RCC 7860 (cell line): ENCODE measurements around the gene TFR2.
A peak's percentile ranks its signal among the peaks of the same experiment; 100 is the strongest.

Source experiments
- DNase-seq: peaks from one replicate; pipeline ENCODE4 v3.0.0-alpha.2; 2015; ENCODE audit warnings: low spot score
- FAIRE-seq: peaks from 2 replicates; lab custom pipeline; 2012; peaks lifted over from hg19 to GRCh38; lab: Jason Lieb, UNC

Gene TFR2

GRCh38 chr7:100613412-100614175, 27.8 kb downstream of the TFR2 start:
- no peak for DNase-seq
- FAIRE-seq = no peak

- FAIRE-seq = no peak
- DNase-seq = no peak
Observed at GRCh38 chr7:100612730-100613390, 28.5 kb downstream of the TFR2 start.

- peak; percentile 98 for FAIRE-seq
- peak; percentile 99 for DNase-seq
Observed at GRCh38 chr7:100611983-100612729, 29.2 kb downstream of the TFR2 start, which contains the start of gene MOSPD3. Gene MOSPD3, plus strand, starts transcription at chr7:100612540. Its CDS starts 252 bp downstream, at chr7:100612792.

- DNase-seq (no peak), FAIRE-seq (no peak)
Observed at GRCh38 chr7:100609958-100610357, 31.4 kb downstream of the TFR2 start.

GRCh38 chr7:100607111-100607510, 34.2 kb downstream of the TFR2 start:
- DNase-seq (peak; percentile 93), FAIRE-seq (peak; percentile 30)

GRCh38 chr7:100606313-100606712, 35.0 kb downstream of the TFR2 start:
- FAIRE-seq = no peak
- DNase-seq = no peak

GRCh38 chr7:100604976-100605911, 36.1 kb downstream of the TFR2 start:
- FAIRE-seq (no peak), DNase-seq (no peak)

GRCh38 chr7:100604028-100604975, 37.0 kb downstream of the TFR2 start:
- FAIRE-seq (no peak), DNase-seq (peak; percentile 42)

- FAIRE-seq (no peak), DNase-seq (no peak)
Observed at GRCh38 chr7:100603726-100604027, 37.7 kb downstream of the TFR2 start.

GRCh38 chr7:100602889-100603725, 38.2 kb downstream of the TFR2 start:
- FAIRE-seq (no peak), DNase-seq (no peak)

- DNase-seq = no peak
- FAIRE-seq = no peak
Observed at GRCh38 chr7:100600730-100601038, 40.7 kb downstream of the TFR2 start.

GRCh38 chr7:100599911-100600729, 41.2 kb downstream of the TFR2 start:
- DNase-seq (no peak), FAIRE-seq (no peak)

- FAIRE-seq = no peak
Observed at GRCh38 chr7:100598425-100598824, 42.9 kb downstream of the TFR2 start.

GRCh38 chr7:100595188-100595587, 46.2 kb downstream of the TFR2 start:
- FAIRE-seq (no peak), DNase-seq (no peak)

More at GRCh38 chr7:100598425-100598824, 42.9 kb downstream of the TFR2 start:
- DNase-seq = peak; percentile 5

GRCh38 chr7:100591596-100591995, 49.8 kb downstream of the TFR2 start:
- no peak for FAIRE-seq
- DNase-seq = no peak

- DNase-seq (no peak), FAIRE-seq (no peak)
Observed at GRCh38 chr7:100590077-100590737, 51.1 kb downstream of the TFR2 start.

GRCh38 chr7:100589341-100589947, 51.9 kb downstream of the TFR2 start:
- DNase-seq (no peak), FAIRE-seq (no peak)
